OCI-LY3 (cell line): ENCODE results near the gene GNS.

Source experiments
- H2AFZ ChIP-seq: fragments of 200-600, 300-600 bp; shearing (Covaris generic); 2 replicates; pipeline ENCODE4 v1.6.0; 2014; ENCODE audit warnings: antibody characterized with exemption, low read depth, low read length
- H3K27ac ChIP-seq: fragments of 200-600, 300-600 bp; sonication (generic); 2 replicates; pipeline ENCODE4 v1.5.1; 2014; ENCODE audit warnings: mild to moderate bottlenecking, low read length, moderate library complexity, mixed read lengths
- H3K27me3 ChIP-seq: fragments of 200-600, 300-600 bp; sonication (generic); 2 replicates; pipeline ENCODE4 v1.6.1; 2014; ENCODE audit warnings: low read depth, low read length, mixed read lengths
- H3K36me3 ChIP-seq: fragments of 200-600, 300-600 bp; sonication (generic); replicated peaks from 2 replicates; pipeline ENCODE3; 2014; ENCODE audit warnings: low read depth, low read length, mixed read lengths
- H3K4me1 ChIP-seq: fragments of 300-600, 200-600 bp; sonication (generic); 2 replicates; pipeline ENCODE4 v1.6.1; 2014; ENCODE audit warnings: low read length, mixed read lengths
- H3K4me2 ChIP-seq: fragments of 200-600, 300-600 bp; sonication (generic); 2 replicates; pipeline ENCODE4 v1.6.1; 2014; ENCODE audit warnings: low read length, mixed read lengths
- H3K4me3 ChIP-seq: fragments of 300-600, 200-600 bp; sonication (generic); 2 replicates; pipeline ENCODE4 v1.5.1; 2014; ENCODE audit warnings: antibody characterized with exemption, mild to moderate bottlenecking, low read length, moderate library complexity
- H3K79me2 ChIP-seq: fragments of 300-600, 200-600 bp; shearing (Covaris generic); 2 replicates; pipeline ENCODE4 v1.6.1; 2014; ENCODE audit warnings: mild to moderate bottlenecking, low read length, mixed read lengths
- H3K9ac ChIP-seq: fragments of 300-600, 200-600 bp; shearing (Covaris generic); 2 replicates; pipeline ENCODE4 v1.6.0; 2014; ENCODE audit warnings: mild to moderate bottlenecking, low read length, moderate library complexity
- H3K9me3 ChIP-seq: fragments of 200-600, 300-600 bp; shearing (Covaris generic); 2 replicates; pipeline ENCODE4 v1.6.1; 2014; ENCODE audit warnings: low read length, mixed read lengths; ENCODE audit not compliant: insufficient read depth
- H4K20me1 ChIP-seq: fragments of 200-600, 300-600 bp; sonication (generic); 2 replicates; pipeline ENCODE4 v1.6.1; 2016; ENCODE audit warnings: low read length, mixed read lengths; ENCODE audit not compliant: insufficient read depth
- EZH2phosphoT487 ChIP-seq: fragments of 200-600 bp; shearing (Covaris generic); IDR thresholded peaks from 2 replicates; pipeline ENCODE4 v1.6.1; 2018; ENCODE audit warnings: antibody characterized with exemption, mixed run types, low read depth
- TF ChIP-seq, protein P1 (sequence below): fragments of 200-600, 300-600 bp; sonication (generic); IDR thresholded peaks from 2 replicates; pipeline ENCODE4 v1.5.1; 2014; ENCODE audit warnings: antibody characterized with exemption, low read length, low read depth

Gene GNS

DNA sequence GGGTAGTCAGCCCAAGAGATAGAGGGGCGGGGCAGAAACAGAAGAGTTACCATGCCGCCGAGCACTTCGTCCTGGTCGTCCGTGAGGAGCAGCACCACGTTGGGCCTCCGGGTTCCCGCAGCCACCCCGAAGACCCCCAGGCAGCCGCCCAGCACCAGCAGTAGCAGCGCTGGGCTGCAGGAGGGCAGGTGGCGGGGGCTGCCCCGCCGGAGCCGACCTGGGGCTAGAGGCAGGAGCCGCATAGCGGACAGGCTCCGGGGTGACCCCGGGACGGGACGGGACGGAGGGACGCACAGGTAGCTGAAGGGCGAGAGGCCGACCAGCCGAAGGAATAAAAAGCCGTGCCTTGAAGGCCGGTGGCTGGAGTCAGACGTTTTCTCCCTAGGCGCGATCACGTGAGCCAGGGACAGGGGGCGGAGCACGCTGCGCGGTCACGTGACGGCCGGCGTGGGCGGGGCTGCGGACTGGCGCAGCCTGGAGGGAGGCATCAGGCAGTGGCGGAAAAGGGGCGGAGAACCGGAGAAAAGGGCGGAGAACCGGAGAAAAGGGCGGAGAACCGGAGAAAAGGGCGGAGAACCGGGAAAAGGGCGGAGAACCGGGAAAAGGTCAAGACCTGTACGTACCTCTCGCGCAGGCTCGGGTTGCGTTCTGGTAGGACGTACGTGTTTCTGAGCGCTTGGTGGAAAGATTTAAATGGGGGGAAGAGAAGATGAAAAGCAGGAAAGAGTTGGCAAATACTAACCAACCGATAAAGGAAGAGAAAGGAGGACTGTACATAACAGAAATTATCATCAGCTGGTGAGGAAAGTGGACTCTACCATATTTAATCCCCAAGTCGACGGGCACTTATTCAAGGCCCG, at the start of gene GNS:
GNS (minus strand) TSS at position 372 of the 860 bp plus-strand sequence; CDS start at position 242, 130 bp downstream.
- no peaks in the 10 kb centered on the region for H4K20me1 ChIP-seq
- H2AFZ ChIP-seq = peak within 1 kb of the TSS; percentile 89
- peaks cover 16% of the 10 kb centered on the region for H3K4me1 ChIP-seq
- TF ChIP-seq, protein P1, sequence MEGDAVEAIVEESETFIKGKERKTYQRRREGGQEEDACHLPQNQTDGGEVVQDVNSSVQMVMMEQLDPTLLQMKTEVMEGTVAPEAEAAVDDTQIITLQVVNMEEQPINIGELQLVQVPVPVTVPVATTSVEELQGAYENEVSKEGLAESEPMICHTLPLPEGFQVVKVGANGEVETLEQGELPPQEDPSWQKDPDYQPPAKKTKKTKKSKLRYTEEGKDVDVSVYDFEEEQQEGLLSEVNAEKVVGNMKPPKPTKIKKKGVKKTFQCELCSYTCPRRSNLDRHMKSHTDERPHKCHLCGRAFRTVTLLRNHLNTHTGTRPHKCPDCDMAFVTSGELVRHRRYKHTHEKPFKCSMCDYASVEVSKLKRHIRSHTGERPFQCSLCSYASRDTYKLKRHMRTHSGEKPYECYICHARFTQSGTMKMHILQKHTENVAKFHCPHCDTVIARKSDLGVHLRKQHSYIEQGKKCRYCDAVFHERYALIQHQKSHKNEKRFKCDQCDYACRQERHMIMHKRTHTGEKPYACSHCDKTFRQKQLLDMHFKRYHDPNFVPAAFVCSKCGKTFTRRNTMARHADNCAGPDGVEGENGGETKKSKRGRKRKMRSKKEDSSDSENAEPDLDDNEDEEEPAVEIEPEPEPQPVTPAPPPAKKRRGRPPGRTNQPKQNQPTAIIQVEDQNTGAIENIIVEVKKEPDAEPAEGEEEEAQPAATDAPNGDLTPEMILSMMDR = no peak
- no peak for TF ChIP-seq EZH2phosphoT487
- no peaks in the 10 kb centered on the region for H3K36me3 ChIP-seq
- no peaks in the 10 kb centered on the region for H3K9me3 ChIP-seq
- H3K27me3 ChIP-seq = no peaks in the 10 kb centered on the region
- peak within 1 kb of the TSS; percentile 95 for H3K4me3 ChIP-seq
- H3K27ac ChIP-seq = peak within 1 kb of the TSS; percentile 58
- peak within 1 kb of the TSS; percentile 97 for H3K4me2 ChIP-seq
- peak within 1 kb of the TSS; percentile 79 for H3K9ac ChIP-seq
- H3K79me2 ChIP-seq = peaks cover 5% of the 10 kb centered on the region; the same call in 1 of the 2 replicates

DNA sequence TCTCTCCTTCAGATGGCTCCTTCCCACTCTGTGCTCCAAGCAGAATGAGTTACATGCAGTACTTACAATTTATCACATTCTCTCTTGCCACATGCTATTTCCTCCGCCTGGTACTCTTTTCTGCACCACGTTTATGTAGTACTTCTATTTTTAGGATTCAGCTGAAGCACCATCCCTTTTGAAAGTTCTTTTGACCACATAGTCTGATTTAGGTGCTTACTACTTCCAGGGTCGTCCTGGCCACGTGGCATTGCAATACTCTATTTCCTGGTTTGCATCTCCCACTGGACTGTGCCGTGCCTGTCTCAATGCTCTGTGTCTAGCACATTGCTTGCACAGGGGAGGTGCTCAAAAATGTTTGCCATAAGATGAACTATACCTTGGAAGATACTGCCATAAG, 48.9 kb upstream of the GNS start:
- no peak for TF ChIP-seq EZH2phosphoT487
- TF ChIP-seq, protein P1 = no peak
- no peak overlapping the region for H3K27ac ChIP-seq
- no peaks in the 10 kb centered on the region for H3K9me3 ChIP-seq
- H3K4me3 ChIP-seq = no peak overlapping the region
- H3K4me1 ChIP-seq = peaks cover 4% of the 10 kb centered on the region; the same call in 1 of the 2 replicates
- H3K4me2 ChIP-seq = peak overlapping the region; percentile 30; the same call in 1 of the 2 replicates
- H4K20me1 ChIP-seq = no peaks in the 10 kb centered on the region
- peak overlapping the region; percentile 66; the same call in 1 of the 2 replicates for H2AFZ ChIP-seq
- no peaks in the 10 kb centered on the region for H3K27me3 ChIP-seq
- no peaks in the 10 kb centered on the region for H3K36me3 ChIP-seq
- H3K79me2 ChIP-seq = no peaks in the 10 kb centered on the region
- H3K9ac ChIP-seq = no peak overlapping the region

DNA sequence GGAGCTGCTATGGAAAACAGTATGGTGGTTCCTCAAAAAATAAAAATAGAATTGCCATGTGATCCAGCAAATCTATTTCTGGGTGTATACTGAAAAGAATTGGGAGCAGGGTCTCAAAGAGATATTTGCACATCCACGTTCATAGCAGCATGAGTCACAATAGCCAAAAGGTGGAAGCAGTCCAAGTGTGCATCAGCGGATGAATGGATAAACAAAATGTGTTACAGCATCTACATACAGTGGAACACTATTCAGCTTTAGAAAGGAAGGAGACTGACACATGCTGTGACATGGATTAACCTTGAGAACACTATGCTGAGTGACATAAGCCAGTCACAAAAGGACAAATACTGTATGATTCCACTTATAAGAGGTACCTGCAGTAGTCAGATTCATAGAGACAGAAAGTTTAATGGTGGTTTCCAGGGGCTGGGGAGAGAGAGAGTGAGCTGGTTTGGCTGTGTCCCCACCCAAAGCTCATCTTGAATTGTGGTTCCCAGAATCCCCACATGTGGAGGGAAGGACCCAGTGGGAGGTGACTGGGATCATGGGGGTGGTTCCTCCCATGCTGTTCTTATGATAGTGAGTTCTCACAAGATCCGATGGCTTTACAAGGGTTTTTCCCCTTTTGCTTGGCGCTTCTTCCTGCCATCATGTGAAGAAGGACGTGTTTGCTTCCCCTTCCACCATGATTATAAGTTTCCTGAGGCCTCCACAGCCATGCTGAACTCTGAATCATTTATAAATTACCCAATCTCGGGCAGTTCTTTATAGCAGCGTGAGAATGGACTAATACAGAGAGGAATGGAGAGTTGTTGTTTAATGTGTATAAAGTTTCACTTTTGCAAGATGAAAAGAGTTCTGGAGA, 47.6 kb upstream of the GNS start:
- Histone ChIP-seq H3K79me2 (no peaks in the 10 kb centered on the region), H3K27me3 (no peaks in the 10 kb centered on the region), H3K9ac (no peak overlapping the region), H3K4me2 (no peak overlapping the region), H2AFZ (no peak overlapping the region), H3K9me3 (no peaks in the 10 kb centered on the region), H4K20me1 (no peaks in the 10 kb centered on the region), H3K4me3 (no peak overlapping the region), H3K4me1 (peaks cover 8% of the 10 kb centered on the region), H3K36me3 (no peaks in the 10 kb centered on the region), H3K27ac (no peak overlapping the region)
- TF ChIP-seq, protein P1 = no peak
- TF ChIP-seq EZH2phosphoT487 = no peak

DNA sequence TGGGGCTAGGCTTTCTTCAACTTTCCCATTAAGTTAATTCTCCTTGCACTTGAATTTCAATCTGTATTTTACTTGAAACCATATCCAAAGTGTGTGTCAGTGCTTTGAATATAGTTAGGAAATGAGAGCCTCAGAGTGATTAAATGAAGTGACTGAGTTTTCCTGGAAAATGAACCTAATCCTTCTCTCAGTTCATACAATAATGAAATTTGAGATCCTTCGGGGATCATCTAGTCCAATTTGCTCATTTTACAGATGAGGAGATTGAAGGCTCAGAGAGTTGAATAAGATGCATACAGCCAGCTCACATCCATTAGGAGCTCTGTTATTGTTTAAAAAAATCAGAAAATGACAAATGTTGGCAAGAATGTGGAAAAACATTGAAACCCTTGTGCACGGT, 47.0 kb upstream of the GNS start:
- TF ChIP-seq EZH2phosphoT487 = no peak
- TF ChIP-seq, protein P1 = no peak
- no peak overlapping the region for H3K4me2 ChIP-seq

More for the DNA sequence above, 47.0 kb upstream of the GNS start:
- H3K27ac ChIP-seq = no peak overlapping the region
- no peaks in the 10 kb centered on the region for H3K36me3 ChIP-seq
- no peaks in the 10 kb centered on the region for H3K79me2 ChIP-seq
- no peak overlapping the region for H2AFZ ChIP-seq
- peaks cover 14% of the 10 kb centered on the region for H3K4me1 ChIP-seq
- H3K4me3 ChIP-seq = no peak overlapping the region
- no peaks in the 10 kb centered on the region for H3K27me3 ChIP-seq
- no peak overlapping the region for H3K9ac ChIP-seq
- H4K20me1 ChIP-seq = no peaks in the 10 kb centered on the region
- H3K9me3 ChIP-seq = no peaks in the 10 kb centered on the region
